ENCODE results near the gene STT3A. TPM values are rescaled to one million over a fixed set of nuclear protein-coding genes. Genes with fewer than 3 reads are reported as not detected.

Gene STT3A
- total and polyA plus RNA-seq, 2 of the 13 experiments (the other 11 are each of a cell fraction or from before 2014, with no cell fraction given), result 229 to 319 TPM

- TF ChIP-seq ZNF282 (IDR thresholded peaks at IDR 0.05; ENCODE audit: partially characterized antibody) (no peak), ZNF264 (CRISPR knock-in tag; IDR thresholded peaks at IDR 0.05) (peak; percentile 13; the same call in 1 of the 2 replicates), ETV6 (CRISPR knock-in tag; conservative IDR thresholded peaks at IDR 0.05) (no peak), SMAD3 (CRISPR knock-in tag; IDR thresholded peaks at IDR 0.05) (0 out of 2 replicates have a peak, but pooled peaks have one; percentile 1), FOXA3 (CRISPR knock-in tag; IDR thresholded peaks at IDR 0.05) (no peak), HNF4A (CRISPR knock-in tag; IDR thresholded peaks at IDR 0.05) (0 out of 2 replicates have a peak, but pooled peaks have one; percentile 28), NFRKB (IDR thresholded peaks at IDR 0.05) (no peak), ZBTB14 (CRISPR knock-in tag; IDR thresholded peaks at IDR 0.05) (0 out of 2 replicates have a peak, but pooled peaks have one; percentile 29), GATAD2A (CRISPR knock-in tag; IDR thresholded peaks at IDR 0.05) (peak; percentile 40; the same call in 1 of the 2 replicates), ZNF317 (CRISPR knock-in tag; IDR thresholded peaks at IDR 0.05) (0 out of 2 replicates have a peak, but pooled peaks have one; percentile 36), ASH2L (IDR thresholded peaks at IDR 0.05; ENCODE audit: insufficient read length, low read depth, low read length) (peak; percentile 9), SNAI1 (CRISPR knock-in tag; IDR thresholded peaks at IDR 0.05; ENCODE audit: borderline replicate concordance) (no peak), ZNF629 (CRISPR knock-in tag; conservative IDR thresholded peaks at IDR 0.05) (no peak)
These were observed 22.6 kb upstream of the STT3A start (continued) for GRCh38 chr11:125569915-125570621.

GRCh38 chr11:125570952-125571351 lies 21.7 kb upstream of the STT3A start:
- DNase-seq (ENCODE audit: low spot score) (no peak), ATAC-seq (no peak), FAIRE-seq (no peak)
- Histone ChIP-seq H3K4me2 (ENCODE audit: low read depth, low read length) (peak overlapping the region; percentile 82), H3K9ac (ENCODE audit: insufficient read depth, low read depth, low read length) (peak overlapping the region; percentile 97), H3K4me1 (ENCODE audit: insufficient read depth, low read length) (peaks cover 34% of the 10 kb centered on the region), H4K20me1 (ENCODE audit: insufficient read depth, low read length) (0 out of 2 replicates have a peak, but pooled peaks cover 5% of the 10 kb centered on the region), H3K9me3 (ENCODE audit: low read length) (no peaks in the 10 kb centered on the region), H3K27ac (ENCODE audit: extremely low read length, insufficient read depth, low read length) (peak overlapping the region; percentile 68), H2AFZ (ENCODE audit: low read length) (no peak overlapping the region), H3K4me3 (replicated peaks in 1 of 3; ENCODE audit: insufficient read depth in 1 of 3, low read depth in 2 of 3, low read length in 3 of 3) (peak overlapping the region in 2 of 3 experiments; percentile 77 to 93; a peak in 2 of 6 replicates), H3K79me2 (ENCODE audit: insufficient read depth, low read length) (peaks cover 20% of the 10 kb centered on the region), H3K27me3 (ENCODE audit: control insufficient read depth in 1 of 2, insufficient read depth in 2 of 2, low read length in 2 of 2) (no peaks in the 10 kb centered on the region; a peak in 1 of 5 replicates), H3K36me3 (replicated peaks in 1 of 2; ENCODE audit: control insufficient read depth in 1 of 2, insufficient read depth in 2 of 2, low read length in 2 of 2) (peaks cover 6 to 24% of the 10 kb centered on the region in 2 experiments)
- intact Hi-C loops (cut with micrococcal nuclease; ENCODE audit: unreplicated experiment), result no loop called here
- ChIA-PET POLR2A (interaction anchor here (1.5 to 2.2 kb wide), 2 partner anchors 9 to 22 kb away, joined by 7 to 45 read pairs; partner anchors contain the start of gene STT3A), CTCF (ENCODE audit: low intra/inter-chr PET ratio, low total read pairs) (no interaction called here)
- in situ Hi-C loops (cut with HindIII; ENCODE audit: extremely low pct_ligation_motif_present, low pct_unique_long_range_greater_than_20kb), result no loop called here
- no TSS peak for BruUV-seq (replicated peaks)
- TF ChIP-seq POLR2A (IDR thresholded peaks at IDR 0.05; ENCODE audit: insufficient read depth in 1 of 2, low read depth in 2 of 2, low read length in 2 of 2) (peak in 1 of 2 experiments; percentile 34; a peak in 1 of 4 replicates), ARHGAP35 (CRISPR knock-in tag; IDR thresholded peaks at IDR 0.05; ENCODE audit: borderline replicate concordance) (no peak)
- 20% methylated on average over 2 of the region's 2 CpGs for WGBS (ENCODE audit: low lambda C conversion rate)
